ENCODE measurements around the gene PDE7B.

GRCh38 chr6:136173519-136174507 is 322.3 kb downstream of the PDE7B start:
- TF ChIP-seq CTCF (IDR thresholded peaks at IDR 0.05) (no peak), GRHL2 (CRISPR knock-in tag; IDR thresholded peaks at IDR 0.05; ENCODE audit: insufficient replicate concordance, severe bottlenecking) (no peak), ZNF512 (CRISPR knock-in tag; IDR thresholded peaks at IDR 0.05; ENCODE audit: borderline replicate concordance) (no peak)

Measured in WTC11 (cell line).